Sigmoid colon (tissue), 4 donors: ENCODE measurements around the gene IMP4.

Experiments
- POLR2AphosphoS5 ChIP-seq, 4 donors: sonication (generic); formaldehyde crosslinking; IDR thresholded peaks; one replicate each; pipeline ENCODE4 v1.6.1; 2017; ENCODE audit warnings: antibody characterized with exemption in 4 of 4
- TF ChIP-seq, protein P1 (sequence below), 4 experiments: fragments of 450-650 bp in 3 of 4; fragments of 200-600 bp in 1 of 4; IDR thresholded peaks; one replicate each; pipeline ENCODE4 v1.5.1; 2016 to 2019; ENCODE audit warnings: antibody characterized with exemption in 4 of 4, mild to moderate bottlenecking in 3 of 4, moderate library complexity in 2 of 4

- TF ChIP-seq POLR2AphosphoS5 (IDR thresholded peaks at IDR 0.05): no peak
- TF ChIP-seq, protein P1, sequence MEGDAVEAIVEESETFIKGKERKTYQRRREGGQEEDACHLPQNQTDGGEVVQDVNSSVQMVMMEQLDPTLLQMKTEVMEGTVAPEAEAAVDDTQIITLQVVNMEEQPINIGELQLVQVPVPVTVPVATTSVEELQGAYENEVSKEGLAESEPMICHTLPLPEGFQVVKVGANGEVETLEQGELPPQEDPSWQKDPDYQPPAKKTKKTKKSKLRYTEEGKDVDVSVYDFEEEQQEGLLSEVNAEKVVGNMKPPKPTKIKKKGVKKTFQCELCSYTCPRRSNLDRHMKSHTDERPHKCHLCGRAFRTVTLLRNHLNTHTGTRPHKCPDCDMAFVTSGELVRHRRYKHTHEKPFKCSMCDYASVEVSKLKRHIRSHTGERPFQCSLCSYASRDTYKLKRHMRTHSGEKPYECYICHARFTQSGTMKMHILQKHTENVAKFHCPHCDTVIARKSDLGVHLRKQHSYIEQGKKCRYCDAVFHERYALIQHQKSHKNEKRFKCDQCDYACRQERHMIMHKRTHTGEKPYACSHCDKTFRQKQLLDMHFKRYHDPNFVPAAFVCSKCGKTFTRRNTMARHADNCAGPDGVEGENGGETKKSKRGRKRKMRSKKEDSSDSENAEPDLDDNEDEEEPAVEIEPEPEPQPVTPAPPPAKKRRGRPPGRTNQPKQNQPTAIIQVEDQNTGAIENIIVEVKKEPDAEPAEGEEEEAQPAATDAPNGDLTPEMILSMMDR (IDR thresholded peaks at IDR 0.05): no peak
These were observed 27.8 kb downstream of the IMP4 start for GRCh38 chr2:130370490-130370889.
